HepG2 (cell line): Measurements from ENCODE around the gene ENHO. TPM values are rescaled to one million over a fixed set of nuclear protein-coding genes. Genes with fewer than 3 reads are reported as not detected.

Experiments
- ATAC-seq: fragments of 200-7000 bp; cut with Tn5 transposase; 3 replicates; pipeline ENCODE4 v1.9.1; 2020; ENCODE audit warnings: mild to moderate bottlenecking, moderate library complexity
- BruUV-seq: library from RNA; stranded (reverse); fragments of 400-500 nt; replicated peaks from 2 replicates; lab custom pipeline; 2021; lab: Mats Ljungman, UMichigan
- CTCF ChIA-PET: fragments of 300-600 bp; formaldehyde crosslinking; extraction: SDS; loops from one replicate; lab custom pipeline; 2021; ENCODE audit warnings: low total read pairs, inconsistent platforms, low intra/inter-chr PET ratio; lab: Yijun Ruan, JAX
- POLR2A ChIA-PET: fragments of 350-600 bp; sonication (Branson Sonifier 250); formaldehyde crosslinking; loops from one replicate; lab custom pipeline; 2020; ENCODE audit warnings: antibody characterized with exemption, inconsistent platforms; lab: Yijun Ruan, JAX
- DNase-seq: peaks from one replicate; pipeline ENCODE4 v3.0.0-alpha.2; 2015; ENCODE audit warnings: low spot score
- FAIRE-seq: peaks from 3 replicates; lab custom pipeline; 2011; peaks lifted over from hg19 to GRCh38; lab: Jason Lieb, UNC
- H2AFZ ChIP-seq: one replicate; pipeline ENCODE4 v1.6.1; 2011; ENCODE audit warnings: low read length, inconsistent platforms
- H3K27ac ChIP-seq: fragments of 300-600 bp; 3 replicates; pipeline ENCODE4 v1.8.0; 2011; ENCODE audit warnings: mixed run types, mild to moderate bottlenecking, mixed read lengths, low read length, inconsistent platforms; ENCODE audit not compliant: insufficient read depth; ENCODE audit errors: extremely low read length
- H3K27me3 ChIP-seq, 2 experiments: fragments of 200-600 bp in 1 of 2; 2 replicates in 1 of 2; 3 replicates in 1 of 2; pipeline versions ENCODE4 v1.6.0 to v1.8.0; 2011; ENCODE audit warnings: low read length in 2 of 2, mild to moderate bottlenecking in 2 of 2, moderate library complexity in 2 of 2, inconsistent platforms in 1 of 2; ENCODE audit not compliant: insufficient read depth in 2 of 2, control insufficient read depth in 1 of 2
- H3K36me3 ChIP-seq, 2 experiments: fragments of 200-600 bp in 1 of 2; replicated peaks in 1 of 2; 2 replicates in 1 of 2; 3 replicates in 1 of 2; pipeline versions ENCODE4 v1.5.1 to v1.8.0; 2011; ENCODE audit warnings: low read length in 2 of 2, inconsistent platforms in 1 of 2; ENCODE audit not compliant: insufficient read depth in 2 of 2, control insufficient read depth in 1 of 2
- H3K4me1 ChIP-seq: 2 replicates; pipeline ENCODE4 v1.5.1; 2012; ENCODE audit warnings: low read length, inconsistent platforms; ENCODE audit not compliant: insufficient read depth
- H3K4me2 ChIP-seq: 2 replicates; pipeline ENCODE4 v1.6.0; 2011; ENCODE audit warnings: low read depth, low read length, inconsistent platforms
- H3K4me3 ChIP-seq, 3 experiments: fragments of 200-600 bp in 1 of 3; sonication (generic), shearing (Covaris generic) in 1 of 3; replicated peaks in 1 of 3; 2 replicates each; pipeline ENCODE4 v1.5.1; 2011 to 2016; ENCODE audit warnings: low read length in 3 of 3, inconsistent platforms in 2 of 3, low read depth in 2 of 3, mild to moderate bottlenecking in 2 of 3, control low read depth in 1 of 3, mixed read lengths in 1 of 3; ENCODE audit not compliant: insufficient read depth in 1 of 3
- H3K79me2 ChIP-seq: one replicate; pipeline ENCODE4 v1.6.1; 2011; ENCODE audit warnings: low read length, inconsistent platforms; ENCODE audit not compliant: insufficient read depth
- H3K9ac ChIP-seq: 2 replicates; pipeline ENCODE4 v1.6.0; 2011; ENCODE audit warnings: mild to moderate bottlenecking, low read depth, low read length, inconsistent platforms; ENCODE audit not compliant: insufficient read depth
- H3K9me3 ChIP-seq: 2 replicates; pipeline ENCODE4 v1.5.1; 2012; ENCODE audit warnings: mild to moderate bottlenecking, low read length
- H4K20me1 ChIP-seq: 2 replicates; pipeline ENCODE4 v1.6.0; 2011; ENCODE audit warnings: inconsistent platforms, mild to moderate bottlenecking, low read length, moderate library complexity; ENCODE audit not compliant: insufficient read depth
- HCFC1 ChIP-seq: fragments of 150-350 bp; IDR thresholded peaks from 2 replicates; pipeline ENCODE4 v1.6.1; 2014; ENCODE audit warnings: low read depth, low read length
- SRSF1 ChIP-seq: fragments of 200-400 bp; formaldehyde crosslinking; optimal IDR thresholded peaks from 2 replicates; pipeline ENCODE3; 2017; ENCODE audit warnings: mild to moderate bottlenecking, low read depth, low read length, moderate library complexity
- ZBTB7A ChIP-seq: sonication (generic); formaldehyde crosslinking; IDR thresholded peaks from 2 replicates; pipeline ENCODE4 v1.8.0; 2022; ENCODE audit warnings: mild to moderate bottlenecking, missing genetic modification reagents
- ZBTB7B ChIP-seq: sonication (generic); formaldehyde crosslinking; IDR thresholded peaks from 2 replicates; pipeline ENCODE4 v1.4.0; 2020; ENCODE audit warnings: missing genetic modification reagents
- ZMAT3 ChIP-seq: sonication (generic); formaldehyde crosslinking; conservative IDR thresholded peaks from 2 replicates; pipeline ENCODE4 v1.7.0; 2021; ENCODE audit warnings: missing genetic modification reagents
- WGBS: methylation state at CpG from one replicate; pipeline ENCODE4 v1.1.6; 2017; ENCODE audit warnings: low lambda C conversion rate; 5-methylcytosine and 5-hydroxymethylcytosine counted together
- in situ Hi-C: cut with HindIII; loops from 2 replicates; pipeline ENCODE4 v1.10.0; 2017; ENCODE audit warnings: low pct_unique_long_range_greater_than_20kb; ENCODE audit not compliant: extremely low pct_ligation_motif_present
- intact Hi-C: fragments of 100-400 bp; cut with micrococcal nuclease; formaldehyde crosslinking; loops from one replicate; pipeline ENCODE4 v1.10.0; 2022; ENCODE audit not compliant: unreplicated experiment
- polyA plus RNA-seq, 8 experiments: library from polyadenylated mRNA; depleted of rRNA in 3 of 8; stranded (reverse) in 7 of 8; unstranded in 1 of 8; fragments of >200 nt; fragmentation: Illumina TruSeq in 4 of 8; extraction: Trizol in 4 of 8; gene quantifications; 2 replicates each; pipeline versions ENCODE4 v1.2.1 to v1.2.3, GENCODE V29; 2011 to 2016; ENCODE audit warnings: low read depth in 4 of 8, missing spikeins in 1 of 8, mixed read lengths in 1 of 8; ENCODE audit not compliant: insufficient read depth in 1 of 8
- total RNA-seq, 5 experiments: library from RNA; depleted of rRNA; stranded (reverse); fragments of >200 nt; fragmentation: Illumina TruSeq; extraction: Trizol; gene quantifications; 2 replicates each; pipeline ENCODE4 v1.2.3, GENCODE V29; 2016; ENCODE audit warnings: low read depth in 1 of 5
- TF ChIP-seq, protein P1 (sequence below): sonication (generic); formaldehyde crosslinking; conservative IDR thresholded peaks from 2 replicates; pipeline ENCODE4 v1.8.0; 2022; ENCODE audit warnings: low read depth, missing genetic modification reagents
- TF ChIP-seq, protein P2 (sequence below): sonication (generic); formaldehyde crosslinking; IDR thresholded peaks from 2 replicates; pipeline ENCODE4 v1.4.0; 2020; ENCODE audit warnings: missing genetic modification reagents, low read depth, mild to moderate bottlenecking, borderline replicate concordance
- TF ChIP-seq, protein P3 (sequence below): sonication (generic); formaldehyde crosslinking; IDR thresholded peaks from 2 replicates; pipeline ENCODE4 v1.4.0; 2020; ENCODE audit warnings: missing genetic modification reagents
- TF ChIP-seq, protein P4 (sequence below): sonication (generic); formaldehyde crosslinking; IDR thresholded peaks from 2 replicates; pipeline ENCODE4 v1.4.0; 2020; ENCODE audit warnings: missing genetic modification reagents
- TF ChIP-seq, protein P5 (sequence below): sonication (generic); formaldehyde crosslinking; IDR thresholded peaks from 2 replicates; pipeline ENCODE4 v1.8.0; 2022; ENCODE audit warnings: low read depth, missing genetic modification reagents

The ENHO gene
- total and polyA plus RNA-seq, 2 of the 13 experiments (the other 11 are each of a cell fraction or from before 2014, with no cell fraction given), result 0.08 to 0.60 TPM

DNA sequence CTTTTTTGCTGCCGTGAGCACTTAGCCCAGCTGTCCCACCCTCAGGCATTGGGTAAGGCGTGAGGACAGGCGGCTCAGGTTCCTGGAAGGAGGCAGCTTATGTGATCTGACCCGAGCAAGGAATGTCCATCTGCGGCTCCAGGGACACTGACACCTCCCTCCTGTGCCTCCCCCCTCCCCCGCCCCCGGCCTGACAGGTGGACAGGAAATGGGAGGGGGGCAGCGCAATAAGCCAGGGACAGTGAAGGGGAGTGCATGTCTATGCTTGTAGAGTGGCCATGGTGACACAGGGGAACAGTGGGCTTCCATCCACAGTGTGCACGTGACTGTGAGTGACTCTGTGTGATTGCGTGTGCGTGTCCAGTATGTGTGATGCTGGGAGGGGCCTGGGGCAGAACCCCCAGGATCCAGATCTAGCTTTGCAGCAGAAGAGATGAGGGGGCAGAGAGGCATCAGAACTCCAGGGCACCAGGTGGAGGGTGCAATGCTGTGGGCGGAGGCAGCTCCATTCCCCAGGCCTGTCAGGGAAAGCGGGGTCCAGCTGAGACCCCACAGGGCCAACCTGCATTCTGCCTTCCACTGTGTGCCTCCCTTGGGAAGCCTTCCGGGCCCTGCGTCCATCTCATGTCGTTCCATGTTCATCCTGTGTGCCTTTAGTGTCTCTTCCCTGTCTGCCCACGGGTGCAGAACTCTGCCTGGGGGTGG lies 36.3 kb upstream of the ENHO start:
- ATAC-seq (peak; percentile 38), FAIRE-seq (no peak), DNase-seq (no peak)
- Histone ChIP-seq H3K27me3 (peaks cover 1 to 50% of the 10 kb centered on the region in 2 experiments; a peak in 3 of 5 replicates), H3K4me2 (peak overlapping the region; percentile 63; the same call in 1 of the 2 replicates), H3K36me3 (no peaks in the 10 kb centered on the region), H4K20me1 (peaks cover 2% of the 10 kb centered on the region; the same call in 1 of the 2 replicates), H3K27ac (no peak overlapping the region), H3K9ac (no peak overlapping the region), H3K9me3 (no peaks in the 10 kb centered on the region), H3K4me1 (peaks cover 28% of the 10 kb centered on the region), H3K4me3 (peak overlapping the region in 1 of 3 experiments; percentile 44; a peak in 2 of 6 replicates), H3K79me2 (no peaks in the 10 kb centered on the region), H2AFZ (no peak overlapping the region)
- in situ Hi-C loops, result no loop called here
- POLR2A ChIA-PET, result no interaction called here
- CTCF ChIA-PET, result no interaction called here
- no TSS peak for BruUV-seq
- intact Hi-C loops, result no loop called here
- TF ChIP-seq, protein P1, sequence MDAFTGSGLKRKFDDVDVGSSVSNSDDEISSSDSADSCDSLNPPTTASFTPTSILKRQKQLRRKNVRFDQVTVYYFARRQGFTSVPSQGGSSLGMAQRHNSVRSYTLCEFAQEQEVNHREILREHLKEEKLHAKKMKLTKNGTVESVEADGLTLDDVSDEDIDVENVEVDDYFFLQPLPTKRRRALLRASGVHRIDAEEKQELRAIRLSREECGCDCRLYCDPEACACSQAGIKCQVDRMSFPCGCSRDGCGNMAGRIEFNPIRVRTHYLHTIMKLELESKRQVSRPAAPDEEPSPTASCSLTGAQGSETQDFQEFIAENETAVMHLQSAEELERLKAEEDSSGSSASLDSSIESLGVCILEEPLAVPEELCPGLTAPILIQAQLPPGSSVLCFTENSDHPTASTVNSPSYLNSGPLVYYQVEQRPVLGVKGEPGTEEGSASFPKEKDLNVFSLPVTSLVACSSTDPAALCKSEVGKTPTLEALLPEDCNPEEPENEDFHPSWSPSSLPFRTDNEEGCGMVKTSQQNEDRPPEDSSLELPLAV, result no peak
- TF ChIP-seq, protein P2, sequence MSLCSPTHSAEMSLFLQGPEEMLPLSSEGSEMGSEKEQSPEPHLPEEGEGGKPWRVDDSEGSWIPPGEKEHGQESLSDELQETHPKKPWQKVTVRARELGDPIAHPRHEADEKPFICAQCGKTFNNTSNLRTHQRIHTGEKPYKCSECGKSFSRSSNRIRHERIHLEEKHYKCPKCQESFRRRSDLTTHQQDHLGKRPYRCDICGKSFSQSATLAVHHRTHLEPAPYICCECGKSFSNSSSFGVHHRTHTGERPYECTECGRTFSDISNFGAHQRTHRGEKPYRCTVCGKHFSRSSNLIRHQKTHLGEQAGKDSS, result no peak
- no peak for TF ChIP-seq ZBTB7A (CRISPR knock-in tag)
- TF ChIP-seq HCFC1, result no peak
- TF ChIP-seq, protein P3, sequence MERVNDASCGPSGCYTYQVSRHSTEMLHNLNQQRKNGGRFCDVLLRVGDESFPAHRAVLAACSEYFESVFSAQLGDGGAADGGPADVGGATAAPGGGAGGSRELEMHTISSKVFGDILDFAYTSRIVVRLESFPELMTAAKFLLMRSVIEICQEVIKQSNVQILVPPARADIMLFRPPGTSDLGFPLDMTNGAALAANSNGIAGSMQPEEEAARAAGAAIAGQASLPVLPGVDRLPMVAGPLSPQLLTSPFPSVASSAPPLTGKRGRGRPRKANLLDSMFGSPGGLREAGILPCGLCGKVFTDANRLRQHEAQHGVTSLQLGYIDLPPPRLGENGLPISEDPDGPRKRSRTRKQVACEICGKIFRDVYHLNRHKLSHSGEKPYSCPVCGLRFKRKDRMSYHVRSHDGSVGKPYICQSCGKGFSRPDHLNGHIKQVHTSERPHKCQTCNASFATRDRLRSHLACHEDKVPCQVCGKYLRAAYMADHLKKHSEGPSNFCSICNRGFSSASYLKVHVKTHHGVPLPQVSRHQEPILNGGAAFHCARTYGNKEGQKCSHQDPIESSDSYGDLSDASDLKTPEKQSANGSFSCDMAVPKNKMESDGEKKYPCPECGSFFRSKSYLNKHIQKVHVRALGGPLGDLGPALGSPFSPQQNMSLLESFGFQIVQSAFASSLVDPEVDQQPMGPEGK (CRISPR knock-in tag), result no peak
- TF ChIP-seq, protein P4, sequence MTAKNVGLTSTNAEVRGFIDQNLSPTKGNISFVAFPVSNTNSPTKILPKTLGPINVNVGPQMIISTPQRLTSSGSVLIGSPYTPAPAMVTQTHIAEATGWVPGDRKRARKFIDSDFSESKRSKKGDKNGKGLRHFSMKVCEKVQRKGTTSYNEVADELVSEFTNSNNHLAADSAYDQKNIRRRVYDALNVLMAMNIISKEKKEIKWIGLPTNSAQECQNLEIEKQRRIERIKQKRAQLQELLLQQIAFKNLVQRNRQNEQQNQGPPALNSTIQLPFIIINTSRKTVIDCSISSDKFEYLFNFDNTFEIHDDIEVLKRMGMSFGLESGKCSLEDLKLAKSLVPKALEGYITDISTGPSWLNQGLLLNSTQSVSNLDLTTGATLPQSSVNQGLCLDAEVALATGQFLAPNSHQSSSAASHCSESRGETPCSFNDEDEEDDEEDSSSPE, result no peak
- TF ChIP-seq SRSF1, result no peak
- TF ChIP-seq ZBTB7B (CRISPR knock-in tag), result no peak
- no peak for TF ChIP-seq ZMAT3 (CRISPR knock-in tag)
- TF ChIP-seq, protein P5, sequence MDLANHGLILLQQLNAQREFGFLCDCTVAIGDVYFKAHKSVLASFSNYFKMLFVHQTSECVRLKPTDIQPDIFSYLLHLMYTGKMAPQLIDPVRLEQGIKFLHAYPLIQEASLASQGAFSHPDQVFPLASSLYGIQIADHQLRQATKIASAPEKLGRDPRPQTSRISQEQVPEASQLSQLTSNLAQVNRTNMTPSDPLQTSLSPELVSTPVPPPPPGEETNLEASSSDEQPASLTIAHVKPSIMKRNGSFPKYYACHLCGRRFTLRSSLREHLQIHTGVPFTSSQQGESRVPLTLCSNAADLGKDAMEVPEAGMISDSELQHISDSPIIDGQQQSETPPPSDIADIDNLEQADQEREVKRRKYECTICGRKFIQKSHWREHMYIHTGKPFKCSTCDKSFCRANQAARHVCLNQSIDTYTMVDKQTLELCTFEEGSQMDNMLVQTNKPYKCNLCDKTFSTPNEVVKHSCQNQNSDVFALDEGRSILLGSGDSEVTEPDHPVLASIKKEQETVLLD (CRISPR knock-in tag), result no peak
- WGBS, result 20% methylated on average over 2 of the region's 17 CpGs
